Lower leg skin (tissue), 4 donors: Measurements from ENCODE around the gene ACOT6. TPM values are rescaled to one million over a fixed set of nuclear protein-coding genes. Genes with fewer than 3 reads are reported as not detected.

ENCODE experiments used
- DNase-seq, 2 donors: peaks; one replicate each; pipeline ENCODE4 v3.0.0-alpha.2; 2019; ENCODE audit warnings: low spot score in 2 of 2
- H3K4me3 ChIP-seq: fragments of 200-600 bp; sonication (generic); 2 replicates; pipeline ENCODE4 v1.5.1; 2017; ENCODE audit warnings: mild to moderate bottlenecking, low read depth; ENCODE audit not compliant: poor library complexity, severe bottlenecking
- POLR2A ChIP-seq, 2 donors: fragments of 450-650 bp; IDR thresholded peaks; one replicate each; pipeline ENCODE4 v1.6.1; 2016 to 2017; ENCODE audit warnings: antibody characterized with exemption in 2 of 2, mild to moderate bottlenecking in 1 of 2, moderate library complexity in 1 of 2
- WGBS, 2 donors: methylation state at CpG; one replicate each; pipeline ENCODE4 v1.1.5; 2018; 5-methylcytosine and 5-hydroxymethylcytosine counted together
- intact Hi-C: fragments of 100-400 bp; cut with DNase I; formaldehyde crosslinking; loops from one replicate; pipeline ENCODE4 v1.15.0; 2023; ENCODE audit warnings: low total_unique reads
- total RNA-seq, 4 donors: library from RNA; depleted of rRNA; stranded (reverse); fragments of >200 nt; gene quantifications; one replicate each; pipeline ENCODE4 v1.1.0, GENCODE V29; 2016
- TF ChIP-seq, protein P1 (sequence below), 3 donors: fragments of 450-650 bp; IDR thresholded peaks; one replicate each; pipeline ENCODE4 v1.5.1; 2016; ENCODE audit warnings: antibody characterized with exemption in 3 of 3, mild to moderate bottlenecking in 3 of 3, moderate library complexity in 2 of 3

The ACOT6 gene
- total RNA-seq, 4 donors from 2014 or later = 0.45 TPM; not detected in 3

DNA sequence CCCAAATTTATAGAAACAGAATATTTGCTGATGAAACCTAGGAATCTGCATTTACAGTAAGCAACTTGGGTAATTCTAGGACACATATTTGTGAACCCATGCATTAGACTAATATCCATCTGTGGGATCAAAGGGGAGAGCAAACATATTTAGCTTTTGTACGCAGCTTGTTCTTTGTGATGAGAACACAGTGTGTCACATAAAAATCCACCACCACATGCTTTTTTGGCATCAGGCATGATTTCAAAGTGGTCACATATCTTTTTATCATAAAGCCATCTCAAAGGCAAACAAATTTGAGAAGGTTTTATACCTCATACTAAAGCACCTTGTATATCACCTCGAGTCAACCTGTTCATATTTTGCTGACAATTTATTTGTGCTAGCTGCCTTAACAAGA, 48.2 kb downstream of the ACOT6 start:
- H3K4me3 ChIP-seq = no peak overlapping the region
- TF ChIP-seq, protein P1, sequence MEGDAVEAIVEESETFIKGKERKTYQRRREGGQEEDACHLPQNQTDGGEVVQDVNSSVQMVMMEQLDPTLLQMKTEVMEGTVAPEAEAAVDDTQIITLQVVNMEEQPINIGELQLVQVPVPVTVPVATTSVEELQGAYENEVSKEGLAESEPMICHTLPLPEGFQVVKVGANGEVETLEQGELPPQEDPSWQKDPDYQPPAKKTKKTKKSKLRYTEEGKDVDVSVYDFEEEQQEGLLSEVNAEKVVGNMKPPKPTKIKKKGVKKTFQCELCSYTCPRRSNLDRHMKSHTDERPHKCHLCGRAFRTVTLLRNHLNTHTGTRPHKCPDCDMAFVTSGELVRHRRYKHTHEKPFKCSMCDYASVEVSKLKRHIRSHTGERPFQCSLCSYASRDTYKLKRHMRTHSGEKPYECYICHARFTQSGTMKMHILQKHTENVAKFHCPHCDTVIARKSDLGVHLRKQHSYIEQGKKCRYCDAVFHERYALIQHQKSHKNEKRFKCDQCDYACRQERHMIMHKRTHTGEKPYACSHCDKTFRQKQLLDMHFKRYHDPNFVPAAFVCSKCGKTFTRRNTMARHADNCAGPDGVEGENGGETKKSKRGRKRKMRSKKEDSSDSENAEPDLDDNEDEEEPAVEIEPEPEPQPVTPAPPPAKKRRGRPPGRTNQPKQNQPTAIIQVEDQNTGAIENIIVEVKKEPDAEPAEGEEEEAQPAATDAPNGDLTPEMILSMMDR (IDR thresholded peaks at IDR 0.05) = no peak
- TF ChIP-seq POLR2A (IDR thresholded peaks at IDR 0.05) = no peak
- intact Hi-C loops = no loop called here
- no peak for DNase-seq
- WGBS, 2 donors = 92 to 98% methylated on average over 2 of the region's 2 CpGs

DNA sequence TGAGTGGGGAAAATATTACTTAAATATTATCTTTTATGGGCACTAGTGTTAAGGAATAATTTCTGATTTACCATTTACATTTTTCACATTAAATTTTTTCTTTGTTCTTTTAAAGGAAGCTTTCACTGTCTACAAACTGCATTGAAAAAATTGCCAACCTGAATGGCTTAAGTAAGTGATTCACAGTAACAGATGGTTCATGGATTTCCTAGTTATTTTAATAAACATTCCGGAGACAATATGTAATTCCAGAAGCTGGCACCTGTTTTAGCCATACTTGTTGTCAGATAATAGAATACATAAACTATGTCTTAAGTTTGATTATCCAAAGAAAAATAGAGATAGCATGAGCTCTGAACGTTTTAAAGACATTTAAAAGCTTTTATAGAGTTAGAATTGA, 49.6 kb downstream of the ACOT6 start:
- intact Hi-C loops = no loop called here
- no peak for DNase-seq
- no peak overlapping the region for H3K4me3 ChIP-seq
- 84 to 89% methylated on average over 2 of the region's 2 CpGs for WGBS, 2 donors
- TF ChIP-seq POLR2A (IDR thresholded peaks at IDR 0.05) = no peak

DNA sequence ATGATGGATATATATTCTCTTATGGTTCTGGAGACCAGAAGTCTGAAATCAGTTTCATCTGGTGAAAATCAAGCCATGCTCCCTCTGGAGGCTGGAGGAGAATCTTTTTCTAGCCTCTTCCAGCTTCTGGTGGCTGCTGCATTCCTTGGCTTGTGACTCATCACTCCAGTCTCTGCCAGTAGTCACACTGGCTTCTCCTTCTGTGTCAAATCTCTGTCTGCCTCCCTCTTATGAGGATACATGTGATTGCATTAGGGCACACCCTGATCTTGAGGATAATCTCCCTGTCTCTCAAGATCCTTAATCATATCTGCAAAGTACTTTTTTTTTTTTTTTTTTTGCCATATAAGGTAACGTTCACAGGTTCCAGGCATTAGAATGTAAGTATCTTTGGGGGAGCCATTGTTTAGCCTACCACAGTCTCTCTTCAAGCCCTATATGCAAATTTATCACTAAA, 50.2 kb downstream of the ACOT6 start:
- intact Hi-C loops = no loop called here
- WGBS, 2 donors = 37 to 55% methylated on average over 1 of the region's 1 CpG
- peak in 1 of 2 donors; percentile 63 for DNase-seq
- H3K4me3 ChIP-seq = no peak overlapping the region
- no peak for TF ChIP-seq POLR2A (IDR thresholded peaks at IDR 0.05)
- TF ChIP-seq, protein P1 (IDR thresholded peaks at IDR 0.05) = no peak

DNA sequence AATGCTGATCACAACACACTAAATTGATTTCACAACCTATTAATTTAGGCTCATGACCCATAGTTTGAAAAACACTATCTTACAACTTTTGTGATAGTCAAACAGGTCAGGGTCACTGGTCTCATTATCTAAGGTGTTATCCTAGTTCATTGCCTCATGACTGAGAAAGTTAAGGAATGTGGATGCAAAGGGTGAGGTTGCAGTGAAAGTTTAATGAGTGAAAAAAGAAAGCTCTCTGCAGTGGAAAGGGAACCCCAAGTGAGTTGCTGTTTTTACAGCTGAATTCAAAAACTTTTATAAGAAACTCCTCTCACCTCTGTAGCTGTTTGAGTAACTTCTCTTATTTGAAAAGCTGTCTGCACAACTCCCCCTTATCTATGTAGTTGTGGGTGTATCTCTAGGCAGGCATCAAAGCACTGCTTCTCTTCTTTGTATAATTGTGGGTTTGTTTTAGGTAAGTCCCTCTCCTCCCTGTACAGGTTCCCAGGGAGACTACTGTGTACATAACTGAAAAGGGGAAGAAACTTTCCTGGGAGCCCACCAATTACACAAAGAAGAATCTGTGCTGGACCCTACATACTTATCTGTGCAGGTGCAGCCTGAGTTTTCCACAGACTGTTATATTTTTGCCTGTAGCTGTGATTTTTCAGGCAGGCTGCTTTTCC, 51.4 kb downstream of the ACOT6 start:
- intact Hi-C loops = no loop called here
- TF ChIP-seq POLR2A (IDR thresholded peaks at IDR 0.05) = no peak
- TF ChIP-seq, protein P1 (IDR thresholded peaks at IDR 0.05) = no peak
- DNase-seq = no peak
- H3K4me3 ChIP-seq = no peak overlapping the region

DNA sequence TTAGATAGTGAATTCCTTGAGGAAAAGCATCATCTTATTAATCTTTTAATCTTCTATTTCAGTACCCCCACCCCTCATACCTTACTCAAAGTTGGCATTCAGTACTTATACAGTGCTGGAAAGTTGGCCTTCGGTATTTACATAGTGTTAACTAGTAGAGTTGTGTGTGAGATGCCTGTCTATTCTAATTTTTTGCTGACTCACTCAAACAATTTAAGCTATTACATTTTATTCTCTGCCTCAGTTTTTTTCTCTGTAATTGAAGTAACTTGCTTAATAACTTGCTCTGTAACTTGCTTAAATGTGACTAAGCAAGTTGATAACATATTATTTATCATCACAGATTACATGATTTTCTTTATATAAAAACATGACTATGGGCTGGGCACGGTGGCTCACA, 52.8 kb downstream of the ACOT6 start:
- intact Hi-C loops = no loop called here
- TF ChIP-seq, protein P1 (IDR thresholded peaks at IDR 0.05) = no peak
- no peak for TF ChIP-seq POLR2A (IDR thresholded peaks at IDR 0.05)
- WGBS, 2 donors = 84 to 90% methylated on average over 2 of the region's 2 CpGs
- H3K4me3 ChIP-seq = no peak overlapping the region
- DNase-seq = no peak

DNA sequence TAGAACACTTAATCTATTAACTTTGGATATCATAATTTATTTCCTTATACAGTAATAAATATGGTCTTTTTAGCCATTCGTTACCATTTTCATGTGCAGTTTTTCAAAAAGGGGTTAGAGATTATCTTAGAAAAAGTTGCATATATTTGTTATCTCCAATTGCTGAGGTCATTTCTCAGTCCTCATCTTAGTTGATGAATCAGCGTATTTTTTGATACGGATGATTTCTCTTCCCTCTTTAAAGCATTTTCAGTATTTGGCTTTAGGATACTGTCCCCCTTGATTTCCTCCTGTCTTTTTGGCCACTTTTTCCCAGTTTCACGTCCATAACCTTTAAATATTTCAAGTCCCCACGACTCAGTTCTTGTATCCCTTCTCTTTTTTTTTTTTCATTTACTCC, 54.3 kb downstream of the ACOT6 start:
- H3K4me3 ChIP-seq = no peak overlapping the region
- TF ChIP-seq, protein P1 (IDR thresholded peaks at IDR 0.05) = no peak
- TF ChIP-seq POLR2A (IDR thresholded peaks at IDR 0.05) = no peak
- intact Hi-C loops = no loop called here
- no peak for DNase-seq
- WGBS, 2 donors = 84 to 92% methylated on average over 5 of the region's 5 CpGs
